Activated CD8-positive, alpha-beta memory T cell treated with anti-CD3 and anti-CD28 coated beads, Interleukin-2, amount 50 U/mL, for 1 hour (primary cell): ENCODE results near the gene CEP164.
"Not testable (repeated sequence)": the region's sequence is repeated elsewhere in the genome, so short reads cannot be mapped to it uniquely, and the experiment has no call there.

ENCODE experiments used
- DNase-seq: peaks from one replicate; pipeline ENCODE4 v3.0.0-alpha.2; 2020; ENCODE audit errors: extremely low read depth

CEP164 gene

DNA sequence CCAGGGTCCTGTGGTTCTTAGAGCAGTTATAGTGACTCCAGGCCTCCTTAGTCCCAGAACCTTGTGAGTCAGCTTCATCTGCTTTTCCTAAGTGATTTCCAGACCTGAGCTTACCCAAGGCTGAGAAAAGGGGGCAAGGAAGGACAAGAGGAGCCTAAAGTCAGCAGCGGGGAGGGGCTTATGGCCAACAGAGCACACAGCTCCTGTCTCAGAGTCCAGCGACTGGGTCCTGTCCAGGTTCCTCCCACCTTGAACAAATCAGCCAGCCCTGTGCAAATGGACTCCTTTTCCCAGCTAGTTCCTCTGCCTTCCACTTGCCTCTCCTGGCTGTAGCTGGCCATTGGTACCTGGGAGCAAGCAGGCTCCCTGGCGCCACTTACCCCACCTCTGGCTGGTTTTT, 22.5 kb upstream of the CEP164 start:
- no peak for DNase-seq

DNA sequence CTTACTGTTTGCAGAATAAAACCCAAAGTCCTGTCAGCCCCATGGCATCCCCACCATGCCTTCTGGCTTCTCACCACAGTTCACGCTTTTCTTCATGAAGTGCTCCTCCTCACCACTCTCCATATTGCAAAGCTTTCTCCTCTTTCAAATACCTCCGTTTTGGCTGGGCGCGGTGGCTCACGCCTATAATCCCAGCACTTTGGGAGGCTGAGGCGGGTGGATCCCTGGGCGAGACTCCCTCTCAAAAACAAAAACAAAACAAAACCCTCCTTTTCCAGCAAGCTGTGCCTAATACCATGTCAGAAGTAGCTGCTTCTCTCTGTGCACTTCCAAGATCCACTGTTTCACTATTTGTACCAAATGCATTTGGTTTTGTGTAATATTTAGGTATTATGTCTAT, 18.3 kb upstream of the CEP164 start:
- DNase-seq = no peak

DNA sequence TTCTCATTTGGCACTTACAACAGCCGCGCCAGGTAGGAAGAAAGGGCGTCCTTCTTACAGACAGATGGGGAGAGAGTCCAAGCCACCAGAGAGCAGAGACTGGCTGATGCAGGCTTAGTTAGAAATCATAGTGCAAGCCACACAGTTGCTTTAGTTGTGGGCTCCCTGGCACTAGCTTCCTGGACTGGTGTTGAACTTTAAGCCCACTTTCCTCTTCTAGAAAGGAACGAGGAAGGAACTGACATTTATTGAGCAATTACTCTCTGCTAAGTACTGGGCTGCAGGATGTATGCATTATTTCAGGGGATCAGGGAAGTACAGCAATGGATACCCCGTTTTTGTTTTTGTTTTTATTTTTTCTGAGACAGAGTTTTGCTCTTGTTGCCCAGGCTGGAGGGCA, 14.6 kb upstream of the CEP164 start:
- DNase-seq = no peak

DNA sequence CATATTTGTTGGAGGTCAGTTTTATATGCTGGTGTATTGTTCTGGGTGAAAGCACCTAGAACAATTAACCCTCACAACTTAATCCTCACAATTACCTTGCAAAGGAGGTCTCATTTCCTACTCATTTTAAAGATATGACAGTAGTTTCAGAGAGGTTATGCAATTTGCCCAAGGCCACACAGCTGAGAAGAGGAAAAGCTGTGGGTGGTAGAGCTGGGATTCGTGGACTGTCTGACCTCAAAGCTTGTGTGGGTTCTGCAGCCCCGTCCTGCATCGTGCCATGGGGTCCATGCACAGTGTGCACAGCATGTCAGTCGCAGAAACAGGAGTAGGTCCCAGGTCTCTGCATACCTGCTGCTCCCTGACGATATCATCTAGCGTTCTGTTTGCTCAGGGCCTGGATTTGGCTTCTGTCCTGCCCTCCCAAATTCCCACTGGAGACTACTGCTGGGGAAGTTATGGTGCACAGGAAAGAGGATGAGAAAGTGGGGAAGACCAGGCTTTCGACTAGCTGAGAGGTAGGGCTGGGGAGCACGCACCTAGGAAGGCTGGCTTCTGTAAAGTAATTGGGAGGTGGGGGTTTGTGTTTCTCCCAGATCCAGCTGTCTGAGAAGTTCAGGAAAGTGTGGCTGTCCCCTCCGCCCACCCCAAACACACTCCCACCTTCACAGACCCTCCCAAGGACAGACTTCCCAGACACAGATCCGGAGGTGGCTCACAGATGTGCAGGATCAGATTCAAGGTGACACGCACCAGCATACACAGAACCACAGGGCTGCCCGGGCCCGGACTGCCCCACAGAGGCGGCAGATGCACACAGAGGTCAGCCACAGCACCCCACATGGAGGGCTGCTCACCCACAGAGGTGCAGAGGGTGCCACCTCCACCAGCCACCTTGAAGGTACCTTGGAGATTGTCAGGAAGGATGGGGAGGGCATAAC, 13.6 kb upstream of the CEP164 start:
- no peak for DNase-seq

DNA sequence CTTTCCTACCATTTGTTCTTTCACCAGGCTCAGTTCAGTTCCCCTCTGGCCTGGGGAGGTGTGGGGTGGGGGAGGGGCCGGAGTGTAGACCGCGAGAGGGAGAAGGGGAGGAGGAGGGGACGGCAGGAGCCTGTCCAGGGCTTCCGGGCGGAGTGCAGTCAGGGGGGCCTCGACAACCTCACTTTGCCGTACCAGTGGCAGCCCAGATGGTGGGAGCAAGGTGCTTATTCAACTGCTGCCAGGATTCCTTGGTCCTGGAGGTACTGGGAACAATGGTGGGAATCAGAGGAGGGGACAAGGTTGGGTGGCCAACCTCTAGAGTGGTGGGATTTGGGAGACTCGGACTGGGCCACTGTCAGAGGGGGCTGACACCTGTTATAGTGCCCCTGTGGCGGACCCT, 12.8 kb upstream of the CEP164 start:
- DNase-seq = no peak

DNA sequence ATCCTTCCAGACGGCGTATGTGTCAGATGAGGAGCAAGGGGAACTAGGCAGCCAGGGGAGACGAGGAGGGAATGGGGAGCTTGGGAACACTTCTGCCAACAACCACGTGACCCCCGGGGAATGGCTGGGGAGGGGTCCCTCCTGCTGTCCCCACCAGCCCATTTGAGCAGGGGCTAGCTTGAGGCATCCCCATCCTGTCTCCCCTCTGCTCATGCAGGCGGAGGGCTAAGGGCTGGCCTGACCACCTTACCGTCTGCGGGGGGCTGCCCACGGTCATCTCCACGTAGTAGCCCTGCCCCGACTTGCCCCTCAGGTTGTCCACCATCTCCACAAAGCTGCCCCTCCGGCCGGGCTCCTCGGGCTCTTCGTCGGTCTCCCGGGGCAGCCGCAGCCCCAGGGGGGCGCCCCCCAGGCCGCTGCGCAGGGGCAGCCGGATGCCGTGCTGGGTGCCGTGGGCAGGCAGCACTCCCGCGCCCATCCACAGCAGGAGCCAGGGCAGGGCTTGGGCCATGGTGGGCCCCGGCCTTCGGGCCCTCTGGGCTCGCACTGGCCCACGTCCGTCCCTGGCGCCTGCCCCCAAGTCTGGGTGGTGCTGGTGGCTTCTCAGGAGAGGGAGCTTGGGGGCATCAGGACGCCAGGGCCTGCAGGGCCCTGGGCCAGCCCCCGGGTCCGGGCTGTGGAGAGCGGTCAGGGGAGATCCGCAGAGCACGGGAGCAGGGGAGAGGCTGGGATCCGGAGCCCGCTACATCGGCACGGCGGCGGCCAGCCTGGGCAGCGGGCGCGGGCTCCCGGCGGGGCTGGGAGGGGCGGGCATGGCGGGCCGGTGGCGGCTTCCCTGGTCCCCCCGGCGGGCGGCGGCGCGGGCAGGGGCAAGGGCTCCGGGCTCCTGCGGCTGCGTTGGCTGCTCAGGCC, 12.1 kb upstream of the CEP164 start:
- DNase-seq = no peak

DNA sequence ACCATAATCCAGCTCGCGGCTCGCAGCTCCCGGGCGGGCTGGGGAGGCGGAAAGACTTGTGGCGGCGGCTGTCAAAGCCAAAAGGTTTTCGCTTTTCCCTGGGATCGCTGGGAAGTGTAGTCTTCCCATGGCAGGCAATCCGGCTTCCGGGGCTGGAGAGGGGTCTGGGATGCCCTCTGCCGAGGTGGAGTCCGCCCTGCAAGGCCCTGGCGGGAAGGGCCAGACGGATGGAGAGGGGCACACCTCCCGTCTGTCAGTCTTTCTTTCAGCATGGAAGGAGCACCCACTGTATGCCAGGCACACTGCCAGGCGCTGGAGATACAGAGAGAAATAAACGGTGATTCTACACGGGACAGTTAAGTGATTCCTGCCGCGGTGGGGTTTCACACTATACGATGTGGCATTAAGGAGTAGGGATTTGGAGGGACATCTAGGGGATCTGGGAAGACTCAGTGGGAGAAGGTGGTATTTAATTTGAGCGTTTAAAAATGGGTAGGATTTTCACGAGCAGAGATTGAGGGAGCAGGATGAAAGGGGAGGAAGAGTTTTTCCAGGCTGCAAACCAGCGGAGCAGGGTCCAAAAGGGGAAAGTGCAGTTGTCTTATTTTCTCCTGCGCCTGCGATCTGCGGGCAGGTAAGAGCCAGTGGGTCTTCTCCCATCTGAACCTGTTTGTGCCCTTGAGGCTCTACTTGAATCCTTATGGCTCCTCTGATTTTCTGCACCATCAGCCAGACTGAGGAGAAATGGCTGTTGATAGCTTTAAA, 11.3 kb upstream of the CEP164 start, which contains the start of gene BACE1:
Gene BACE1, minus strand, starts transcription at position 60 of the 765 bp plus-strand sequence. CDS start 461 bp downstream, outside the sequence.
- no peak for DNase-seq

DNA sequence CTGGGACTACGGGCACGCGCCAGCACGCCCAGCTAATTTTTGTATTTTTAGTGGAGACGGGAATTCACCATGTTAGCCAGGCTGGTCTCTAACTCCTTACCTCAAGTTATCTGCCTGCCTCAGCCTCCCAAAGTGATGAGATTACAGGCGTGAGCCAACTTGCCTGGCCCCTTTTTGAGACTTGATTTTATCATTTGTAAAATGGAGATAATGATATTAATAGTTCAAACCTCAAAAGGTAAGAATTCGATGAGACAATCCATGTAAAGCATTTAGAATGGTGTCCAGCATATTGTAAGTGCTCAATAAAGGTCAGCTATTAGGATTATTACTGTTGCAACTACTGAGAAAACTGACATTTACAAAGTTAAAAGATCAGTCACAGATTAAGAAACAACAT, 8.9 kb upstream of the CEP164 start:
- DNase-seq = no peak

DNA sequence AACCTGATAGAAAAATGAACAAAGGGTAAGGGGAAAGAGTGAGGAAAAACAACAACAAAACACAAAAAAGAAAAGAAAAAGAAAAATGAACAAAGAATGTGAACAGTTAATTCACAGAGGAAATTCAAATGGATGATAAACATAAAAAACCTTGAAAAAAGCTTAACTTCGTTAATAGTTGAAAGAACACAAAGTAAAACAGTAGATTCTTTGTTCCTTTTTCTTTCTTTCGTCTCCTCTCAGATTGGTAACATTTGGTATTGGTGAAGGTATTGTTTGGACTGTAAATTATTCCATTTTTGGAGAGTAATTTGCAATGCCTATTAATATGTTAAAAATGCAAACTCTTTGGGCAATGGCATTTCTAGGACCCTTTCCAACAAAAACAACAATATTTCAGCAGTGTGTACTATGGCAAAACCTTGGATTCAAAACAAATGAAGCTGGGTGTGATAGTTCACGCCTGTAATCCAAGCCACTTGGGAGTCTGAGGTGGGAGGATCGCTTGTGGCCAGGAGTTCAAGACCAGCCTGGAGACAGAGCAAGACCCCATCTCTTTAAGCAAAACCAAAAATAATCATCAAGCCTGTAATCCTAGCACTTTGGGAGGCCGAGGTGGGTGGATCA, 8.3 kb upstream of the CEP164 start:
- DNase-seq = no peak

DNA sequence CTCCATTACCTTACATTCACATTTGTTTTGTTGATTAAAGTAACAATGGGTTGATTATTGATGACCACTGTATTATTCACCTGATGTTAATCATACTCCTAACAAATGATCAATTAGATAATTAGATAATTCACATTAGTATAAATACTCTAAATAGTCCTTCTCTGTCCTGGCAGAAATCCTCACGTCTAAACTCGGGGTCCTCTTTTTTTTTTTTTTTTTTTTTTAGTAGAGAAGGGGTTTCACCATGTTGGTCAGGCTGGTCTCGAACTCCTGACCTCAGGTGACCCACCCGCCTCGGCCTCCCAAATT, 443 bp upstream of the CEP164 start:
- not testable (repeated sequence) for DNase-seq

DNA sequence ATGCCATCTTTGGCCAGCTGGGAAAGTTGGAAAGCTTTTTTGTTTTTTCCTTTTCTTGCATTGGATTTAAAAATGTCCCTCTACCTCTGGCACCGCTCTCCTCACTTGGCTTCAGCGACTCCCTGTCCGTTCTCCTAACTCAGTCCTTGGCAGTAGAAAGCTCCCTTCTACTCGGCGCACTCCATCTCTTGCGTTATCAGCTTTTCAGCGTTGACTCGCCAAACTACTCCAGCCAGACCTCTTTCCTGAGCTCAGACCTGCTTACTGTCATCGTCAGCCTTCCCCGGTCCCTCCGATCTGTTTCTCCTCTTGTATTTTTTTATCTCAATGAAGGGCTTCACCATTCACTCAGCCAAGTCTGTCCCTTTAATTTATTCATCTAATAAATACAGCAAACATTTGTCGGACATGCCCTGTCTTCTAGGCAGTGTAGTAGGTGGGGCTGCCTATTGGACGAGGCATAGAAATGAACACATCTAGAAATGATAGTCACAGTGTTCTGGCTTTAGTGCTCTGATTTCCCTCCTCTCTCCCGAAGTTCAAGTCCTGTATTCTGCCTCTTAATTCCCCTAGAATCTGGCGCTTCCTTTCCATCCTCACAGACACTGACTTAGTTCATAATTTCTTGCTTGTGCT, 839 bp downstream of the CEP164 start:
- DNase-seq = no peak

DNA sequence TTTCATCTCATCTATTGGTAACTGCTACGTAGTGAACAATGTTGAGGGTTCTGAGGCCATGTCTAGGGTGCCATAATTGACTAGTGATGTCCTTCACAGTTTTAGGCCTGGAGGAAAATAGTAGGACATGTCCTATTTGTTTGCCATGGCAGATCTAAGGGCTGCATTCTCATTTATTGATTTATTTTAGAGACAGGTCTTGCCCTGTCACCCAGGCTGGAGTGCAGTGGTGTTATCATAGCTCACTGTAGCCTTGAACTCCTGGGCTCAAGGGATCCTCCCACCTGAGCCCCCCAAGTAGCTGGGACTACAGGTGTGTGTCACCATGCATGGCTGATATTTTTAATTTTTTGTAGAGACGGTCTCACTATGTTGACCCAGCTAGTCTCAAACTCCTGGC, 5.2 kb downstream of the CEP164 start:
- no peak for DNase-seq

DNA sequence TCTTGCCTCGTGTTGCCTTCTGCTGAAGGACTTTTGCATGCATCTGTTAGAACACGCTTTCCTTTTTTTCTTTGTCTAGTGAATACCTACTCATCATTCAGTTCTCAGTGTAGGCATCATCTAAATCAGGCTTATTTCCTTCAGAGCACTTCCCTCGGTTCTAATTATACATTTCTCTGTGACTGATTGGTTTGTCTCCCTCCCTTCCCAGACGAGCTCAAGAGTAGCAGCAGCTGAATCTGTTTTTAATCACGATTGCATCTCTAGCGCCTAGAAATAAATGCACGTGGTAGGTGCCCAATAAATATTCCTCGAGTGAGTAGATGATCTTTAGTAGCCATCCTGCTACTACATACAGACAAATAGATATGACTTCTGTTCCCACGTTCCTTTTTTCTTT, 6.3 kb downstream of the CEP164 start:
- no peak for DNase-seq

DNA sequence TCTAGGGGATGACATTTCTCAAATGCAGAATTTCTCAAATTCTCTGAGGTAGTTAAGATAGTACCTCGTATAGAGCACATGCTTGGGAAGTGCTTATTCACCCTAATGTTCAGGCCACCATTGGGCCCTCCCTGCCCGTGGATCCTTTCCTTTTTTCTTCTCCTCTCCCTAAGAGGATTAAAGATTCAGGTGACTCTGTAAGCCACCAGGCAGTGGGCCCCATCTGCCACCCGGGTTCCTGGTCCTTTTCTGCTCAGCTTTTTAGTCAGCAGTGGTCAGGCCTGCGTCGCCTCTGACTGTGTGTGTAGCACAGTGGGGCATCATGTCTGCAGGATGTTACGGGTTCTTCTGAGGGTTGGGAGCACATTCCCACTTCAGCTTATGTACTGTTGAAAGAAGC, 7.2 kb downstream of the CEP164 start:
- DNase-seq = no peak

DNA sequence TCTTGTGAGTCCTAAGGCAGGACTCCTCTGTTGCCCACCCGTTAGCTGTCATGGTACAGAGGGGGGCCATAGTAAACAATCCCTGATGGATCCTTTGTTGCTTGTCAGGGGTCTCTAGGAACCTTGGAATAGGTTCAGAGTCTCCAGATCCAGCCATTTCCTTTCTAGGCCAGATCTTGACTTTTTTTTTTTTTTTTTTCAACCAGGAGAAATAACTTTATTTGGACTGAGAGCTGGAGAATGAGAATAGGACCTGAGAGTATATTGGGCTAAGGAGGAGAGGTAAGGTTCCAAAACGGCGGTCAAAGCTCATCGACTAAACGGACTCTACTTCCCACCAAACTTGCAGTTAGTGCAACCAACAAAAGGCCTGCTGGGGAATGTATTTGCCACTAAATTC, 7.7 kb downstream of the CEP164 start:
- no peak for DNase-seq

DNA sequence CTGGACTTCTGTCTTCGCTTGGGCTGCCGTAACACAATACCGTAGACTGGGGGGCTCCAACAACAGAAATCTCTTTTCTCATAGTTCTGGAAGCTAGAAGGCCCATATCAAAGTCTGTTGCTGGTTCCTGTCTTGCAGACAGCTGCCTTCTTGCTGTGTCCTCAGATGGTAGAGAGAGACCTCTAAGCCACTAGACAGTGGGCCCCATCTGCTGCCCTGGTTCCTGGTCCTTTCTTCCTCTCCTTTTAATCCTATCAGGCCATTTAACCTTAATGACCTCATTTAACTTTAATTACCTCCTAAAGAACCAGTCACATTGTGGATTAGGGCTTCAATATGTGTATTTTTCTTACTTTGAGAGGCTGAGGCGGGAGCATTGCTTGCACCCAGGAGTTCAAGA, 9.4 kb downstream of the CEP164 start:
- DNase-seq = no peak

DNA sequence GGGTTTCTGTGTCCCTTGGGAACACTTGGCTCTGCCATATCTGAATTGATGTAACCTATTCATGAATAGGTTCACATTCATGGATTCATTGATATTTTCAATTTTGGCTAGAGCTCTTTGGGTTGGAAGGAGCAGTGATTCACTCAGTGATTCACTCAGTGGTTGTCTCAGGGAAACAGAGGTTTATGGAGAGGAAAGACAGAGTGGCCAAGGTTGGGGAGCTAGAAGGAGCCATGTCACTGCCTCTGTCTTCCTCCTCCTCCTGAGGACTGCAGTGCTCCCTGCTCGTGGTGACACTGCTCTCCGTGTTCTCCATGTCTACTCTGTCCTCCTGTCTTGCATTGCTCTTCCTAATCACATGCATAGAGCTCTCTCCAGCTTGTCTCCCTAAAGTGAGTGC, 17.4 kb downstream of the CEP164 start:
- no peak for DNase-seq

DNA sequence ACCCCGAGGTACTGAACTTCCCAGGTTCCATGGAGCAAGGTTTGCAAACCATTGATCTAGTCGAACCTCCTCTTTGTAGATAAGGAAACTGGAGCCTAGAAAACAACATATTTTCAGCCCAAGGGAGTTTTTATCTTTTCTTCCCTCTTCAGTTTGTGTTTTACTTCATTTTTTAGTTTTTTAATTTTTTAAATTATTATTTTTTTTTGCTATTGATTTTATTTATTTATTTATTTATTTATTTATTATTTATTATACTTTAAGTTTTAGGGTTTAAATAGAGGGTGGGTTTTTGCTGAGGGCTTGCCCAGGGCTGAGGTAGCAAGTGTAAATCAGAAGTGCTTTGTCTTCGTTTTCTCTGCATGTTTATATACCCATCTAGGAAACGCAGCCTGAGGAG, 26.9 kb downstream of the CEP164 start:
- no peak for DNase-seq

DNA sequence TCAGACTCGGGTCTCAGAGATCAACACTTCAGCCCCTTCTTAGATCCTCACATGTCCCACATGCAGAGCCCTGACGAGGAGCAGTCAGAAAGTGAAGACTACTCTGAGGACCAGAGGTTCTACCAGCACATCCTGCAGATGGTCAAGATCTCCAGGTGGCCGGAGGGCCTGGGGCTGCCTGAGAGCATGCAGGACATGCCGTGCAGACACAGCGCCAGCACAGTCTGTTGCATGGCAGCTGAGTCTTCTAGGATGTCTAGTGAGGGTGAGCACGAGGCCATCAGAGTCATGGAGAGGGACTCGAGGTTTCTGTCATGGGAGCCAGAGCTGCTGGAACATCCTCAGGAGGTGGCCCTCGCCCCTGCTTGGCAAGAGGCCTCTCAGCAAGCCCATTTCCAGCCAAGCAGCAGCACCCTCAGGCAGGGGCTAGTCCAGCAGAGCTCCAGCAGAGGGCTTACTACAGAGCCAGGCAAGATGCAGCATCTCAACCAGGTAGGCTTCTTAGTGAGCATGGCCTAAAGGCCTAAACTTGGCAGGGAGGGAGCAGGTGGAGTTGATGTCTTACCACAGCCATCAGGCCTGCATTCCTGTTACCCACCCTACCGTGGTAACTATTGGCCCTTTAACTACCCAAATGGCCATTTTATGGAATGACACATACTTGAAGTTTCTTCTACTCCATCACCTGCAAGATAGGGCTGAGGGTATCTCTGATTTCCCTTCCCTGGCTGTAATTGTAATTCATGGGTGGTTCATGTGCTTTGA, 28.7 kb downstream of the CEP164 start:
- DNase-seq = no peak

DNA sequence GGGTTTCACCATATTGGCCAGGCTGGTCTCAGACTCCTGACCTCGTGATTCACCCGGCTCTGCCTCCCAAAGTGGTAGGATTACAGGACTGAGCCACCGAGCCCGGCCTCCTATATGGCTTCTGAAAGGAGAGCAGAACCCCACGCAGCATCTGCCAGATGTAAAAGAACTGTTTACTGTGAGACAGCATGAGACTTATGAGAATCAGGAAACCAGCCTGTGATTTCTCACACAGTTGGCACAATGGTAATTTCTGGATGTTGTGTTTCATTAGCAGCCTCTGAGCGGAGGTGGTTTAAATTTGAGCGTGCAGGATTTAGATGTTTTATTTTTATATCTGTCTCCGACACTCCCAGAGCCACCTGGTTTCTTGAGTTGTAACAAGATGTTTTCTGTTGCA, 33.8 kb downstream of the CEP164 start:
- no peak for DNase-seq
